ENCODE results near the gene RAB5A.

- no peak for TF ChIP-seq POLR2A (IDR thresholded peaks at IDR 0.05)
- no peak for TF ChIP-seq CTCF (IDR thresholded peaks at IDR 0.05)
- no peak for TF ChIP-seq POLR2AphosphoS5 (IDR thresholded peaks at IDR 0.05)
These were observed 790 bp downstream of the RAB5A start for GRCh38 chr3:19947549-19948225.

Data from transverse colon (tissue), 4 donors.